NCI-H345 (cell line): ENCODE results near the gene TOB1.
"Not testable (repeated sequence)": the region's sequence is repeated elsewhere in the genome, so short reads cannot be mapped to it uniquely, and the experiment has no call there.

ENCODE experiments used
- DNase-seq: peaks from one replicate; lab custom pipeline; 2025; lab: John Stamatoyannopoulos, UW

Gene TOB1

DNA sequence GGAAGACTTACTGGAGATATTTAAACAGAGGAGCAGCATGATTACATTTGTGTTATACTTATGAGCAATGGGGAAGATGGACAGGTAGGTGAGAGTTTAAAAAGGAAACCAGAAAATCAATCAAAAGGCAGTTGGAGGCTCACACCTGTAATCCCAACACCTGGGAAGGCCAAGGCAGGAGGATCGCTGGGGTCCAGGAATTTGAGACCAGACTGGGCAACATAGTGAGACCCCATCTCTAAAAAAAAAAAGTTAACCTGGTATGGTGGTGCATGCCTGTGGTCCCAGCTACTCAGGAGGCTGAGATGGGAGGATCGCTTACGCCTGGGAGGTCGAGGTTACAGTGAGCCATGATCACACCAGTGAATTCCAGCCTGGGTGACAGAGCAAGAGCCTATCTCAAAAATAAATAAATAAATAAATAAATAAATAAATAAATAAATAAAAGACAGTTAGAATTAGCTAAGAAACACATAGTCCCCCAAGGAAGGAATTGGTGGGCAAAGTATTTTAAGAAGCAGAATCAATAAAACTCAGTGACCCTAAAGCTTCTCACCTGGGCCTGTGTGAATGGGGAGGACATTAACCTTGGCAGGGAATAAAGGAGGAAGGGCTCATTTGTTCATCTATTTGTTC lies 32.3 kb upstream of the TOB1 start:
- no peak for DNase-seq

DNA sequence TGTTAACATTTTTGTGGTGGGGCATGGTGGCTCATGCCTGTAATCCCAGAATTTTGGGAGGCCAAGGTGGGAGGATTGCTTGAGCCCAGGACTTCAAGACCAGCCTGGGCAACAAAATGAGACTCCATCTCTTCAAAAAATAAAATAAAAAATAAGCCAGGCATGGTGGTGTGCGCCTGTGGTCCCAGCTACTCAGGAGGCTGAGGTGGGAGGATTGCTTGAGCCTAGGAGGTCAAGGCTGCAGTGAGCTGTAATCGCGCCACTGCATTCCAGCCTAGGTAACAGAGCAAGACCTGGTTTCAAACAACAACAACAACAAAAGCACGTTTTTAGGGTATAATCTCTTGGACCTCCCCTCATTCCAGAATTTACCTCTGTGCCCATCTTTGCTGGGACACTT lies 28.4 kb upstream of the TOB1 start:
- not testable (repeated sequence) for DNase-seq

DNA sequence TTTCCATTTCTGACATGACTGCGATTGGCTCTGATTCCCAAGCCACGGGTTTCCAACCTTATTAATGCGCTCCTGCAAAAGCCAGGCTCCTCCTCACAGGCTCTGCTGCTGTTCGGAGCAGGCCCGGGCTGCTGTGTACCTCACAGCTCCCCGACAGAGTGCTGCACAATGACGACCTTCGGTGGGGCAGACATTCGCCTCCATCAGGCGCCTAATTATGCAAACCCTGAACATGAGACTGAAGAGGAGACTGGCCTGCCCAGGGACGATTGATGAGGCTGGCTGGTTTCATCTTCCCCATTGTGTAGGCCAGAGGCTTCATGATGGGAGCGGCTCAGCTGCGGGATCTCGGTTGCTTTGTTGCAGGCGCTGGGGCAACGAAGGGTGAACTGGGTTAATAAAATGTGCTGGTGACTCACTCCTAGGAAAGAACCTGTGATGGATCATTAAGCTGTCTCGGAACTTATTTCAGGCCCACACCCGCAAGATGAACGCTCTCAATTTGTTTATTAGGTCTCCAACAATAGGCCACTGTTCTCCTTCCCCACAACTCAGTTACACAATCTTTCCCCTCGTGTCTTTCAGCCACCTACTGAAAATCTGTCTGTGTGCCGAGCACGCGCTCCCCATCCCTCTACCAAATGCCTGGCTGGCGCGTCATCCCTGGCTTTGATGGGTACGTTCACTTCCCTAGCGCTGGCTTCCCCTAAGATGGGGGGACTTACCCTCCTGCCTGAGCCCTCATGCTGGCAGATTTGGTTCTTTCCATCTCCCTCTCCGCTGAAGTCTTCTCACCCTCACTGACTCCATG lies 27.2 kb upstream of the TOB1 start:
- DNase-seq = no peak

DNA sequence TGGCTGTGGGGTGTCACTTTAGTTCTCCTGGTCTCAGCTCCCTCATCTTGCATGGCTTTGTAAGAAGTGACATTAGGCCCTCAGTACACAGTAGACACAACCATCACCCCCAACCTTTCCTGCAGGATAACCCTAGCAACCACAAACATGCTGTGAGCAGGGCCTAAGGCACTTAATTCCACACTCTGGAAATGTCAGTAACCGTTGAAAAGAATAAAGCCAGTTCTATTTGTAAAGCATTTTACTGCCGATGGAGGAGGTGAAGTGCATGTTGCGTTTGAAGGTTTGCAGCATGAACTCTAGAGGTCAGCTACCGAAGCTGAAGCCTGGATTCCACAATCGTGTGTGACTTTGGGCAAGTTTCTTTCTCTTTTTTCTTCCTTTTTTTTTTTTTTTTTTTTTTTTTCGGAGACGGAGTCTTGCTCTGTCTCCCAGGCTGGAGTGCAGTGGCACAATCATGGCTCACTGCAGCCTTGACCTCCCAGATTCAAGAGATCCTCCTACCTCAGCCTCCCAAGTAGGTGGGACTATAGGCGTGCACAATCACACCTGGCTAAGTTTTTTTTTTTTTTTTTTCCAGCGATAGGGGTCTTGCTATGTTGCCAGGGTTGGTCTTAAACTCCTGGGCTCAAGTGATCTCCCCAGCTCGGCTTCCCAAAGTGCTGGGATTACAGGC lies 26.1 kb upstream of the TOB1 start:
- DNase-seq = no peak

DNA sequence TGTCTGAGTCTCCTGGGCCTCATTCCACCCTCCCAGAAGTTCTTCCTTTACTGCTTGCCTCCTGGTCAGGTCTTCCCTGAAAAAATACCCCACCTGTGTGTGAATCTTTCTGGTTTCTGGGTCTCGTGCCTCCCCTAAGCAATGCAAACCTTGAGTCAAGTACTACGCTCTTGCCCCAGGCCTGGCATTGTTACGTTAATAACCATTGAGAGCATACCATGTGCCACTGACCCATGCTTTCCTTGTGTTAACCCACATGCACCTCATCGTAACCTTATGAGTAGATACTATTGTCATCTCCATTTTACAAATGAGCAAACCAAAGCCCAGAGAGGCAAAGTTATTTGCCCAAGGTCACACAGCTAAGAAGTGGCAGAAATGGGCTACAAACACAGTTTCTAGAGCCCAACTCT lies 25.4 kb upstream of the TOB1 start:
- DNase-seq = no peak

DNA sequence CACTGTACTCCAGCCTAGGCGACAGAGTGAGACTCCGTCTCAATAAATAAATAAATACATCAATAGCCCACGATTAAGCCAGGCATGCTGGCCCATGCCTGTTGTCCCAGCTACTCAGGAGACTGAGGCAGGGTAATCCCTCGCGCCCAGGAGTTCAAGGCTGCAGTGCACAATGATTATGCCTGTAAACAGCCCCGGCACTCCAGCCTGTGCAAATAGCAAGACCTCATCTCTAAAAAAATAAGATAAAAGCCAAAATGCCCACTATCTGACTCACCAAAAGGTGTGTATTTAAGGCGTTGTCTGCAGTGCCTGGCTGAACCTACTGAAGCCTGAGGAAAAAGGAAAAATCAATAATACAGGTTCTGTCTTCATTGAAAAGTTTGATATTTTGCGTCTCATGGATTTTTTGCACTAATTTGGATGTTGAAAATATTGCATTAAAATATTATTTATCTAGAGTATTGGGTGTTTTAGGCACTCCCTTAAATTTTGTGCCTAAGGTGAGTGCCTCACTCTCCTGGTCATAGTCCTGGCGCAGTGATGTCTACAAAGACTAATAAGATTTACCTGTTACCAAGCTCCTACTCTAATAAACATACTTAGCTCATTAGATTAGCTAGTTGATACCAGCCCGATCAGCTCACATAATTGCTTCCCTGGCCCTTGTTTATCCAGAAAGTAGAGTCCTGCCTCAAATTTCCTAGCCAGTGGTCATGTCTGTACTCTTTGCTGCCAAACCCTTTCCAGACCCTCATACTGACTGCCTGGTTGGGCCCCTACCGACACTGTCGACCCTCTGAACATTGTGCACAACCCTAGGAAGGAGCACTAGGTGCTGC lies 24.7 kb upstream of the TOB1 start:
- DNase-seq = no peak

DNA sequence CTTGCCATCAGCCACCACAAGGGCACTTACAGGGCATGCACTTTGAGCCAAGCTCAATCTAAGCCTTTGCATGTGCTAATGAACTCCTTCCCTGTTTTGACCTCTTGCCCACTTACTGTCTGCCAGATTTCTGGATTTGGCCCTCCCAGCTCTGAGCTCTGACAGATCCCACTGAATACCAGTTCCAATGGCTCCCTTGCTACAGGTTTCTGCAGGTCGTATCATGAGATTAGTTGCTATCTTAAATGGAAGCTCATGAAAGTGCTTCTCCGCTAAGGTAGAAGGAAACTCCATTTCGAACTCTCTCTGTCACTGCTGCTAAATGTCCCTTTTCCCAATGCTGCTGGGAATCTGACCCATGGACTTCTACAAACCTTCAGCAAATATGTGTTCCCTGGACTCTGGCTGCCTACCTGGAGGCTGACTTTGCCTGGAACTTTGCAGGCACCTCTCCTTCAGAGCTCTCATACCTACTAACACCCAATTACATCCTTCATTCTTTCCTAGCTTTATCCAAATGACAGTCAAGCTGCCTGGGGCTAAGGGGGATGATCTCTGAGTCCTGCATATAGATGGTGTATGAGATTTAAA lies 23.5 kb upstream of the TOB1 start:
- no peak for DNase-seq

DNA sequence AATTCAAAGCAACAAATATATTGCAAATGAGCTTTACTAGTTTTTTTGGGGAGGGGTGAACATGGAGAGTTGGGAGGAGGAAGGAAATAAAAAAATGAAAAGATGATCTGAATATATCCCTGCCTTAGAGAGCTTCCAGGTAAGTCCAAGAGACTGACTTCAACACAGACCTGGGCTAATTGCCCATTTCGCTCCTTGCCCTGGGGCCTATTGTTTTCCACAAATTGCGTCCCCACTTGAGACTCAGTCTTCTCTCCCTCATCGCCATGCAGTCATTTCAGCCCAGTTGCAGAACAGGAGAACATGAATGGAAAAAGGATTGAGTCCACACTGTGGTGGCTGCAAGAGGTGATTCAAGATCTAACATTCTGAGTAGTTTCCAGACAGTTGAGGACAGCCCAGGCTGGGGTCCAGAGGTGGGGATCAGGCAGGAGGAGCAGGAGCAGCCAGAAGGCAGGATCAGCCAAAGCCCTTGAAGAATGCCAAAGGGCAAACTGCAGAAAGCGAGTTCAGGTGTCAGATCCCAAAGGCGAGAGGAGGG lies 21.6 kb upstream of the TOB1 start:
- no peak for DNase-seq

DNA sequence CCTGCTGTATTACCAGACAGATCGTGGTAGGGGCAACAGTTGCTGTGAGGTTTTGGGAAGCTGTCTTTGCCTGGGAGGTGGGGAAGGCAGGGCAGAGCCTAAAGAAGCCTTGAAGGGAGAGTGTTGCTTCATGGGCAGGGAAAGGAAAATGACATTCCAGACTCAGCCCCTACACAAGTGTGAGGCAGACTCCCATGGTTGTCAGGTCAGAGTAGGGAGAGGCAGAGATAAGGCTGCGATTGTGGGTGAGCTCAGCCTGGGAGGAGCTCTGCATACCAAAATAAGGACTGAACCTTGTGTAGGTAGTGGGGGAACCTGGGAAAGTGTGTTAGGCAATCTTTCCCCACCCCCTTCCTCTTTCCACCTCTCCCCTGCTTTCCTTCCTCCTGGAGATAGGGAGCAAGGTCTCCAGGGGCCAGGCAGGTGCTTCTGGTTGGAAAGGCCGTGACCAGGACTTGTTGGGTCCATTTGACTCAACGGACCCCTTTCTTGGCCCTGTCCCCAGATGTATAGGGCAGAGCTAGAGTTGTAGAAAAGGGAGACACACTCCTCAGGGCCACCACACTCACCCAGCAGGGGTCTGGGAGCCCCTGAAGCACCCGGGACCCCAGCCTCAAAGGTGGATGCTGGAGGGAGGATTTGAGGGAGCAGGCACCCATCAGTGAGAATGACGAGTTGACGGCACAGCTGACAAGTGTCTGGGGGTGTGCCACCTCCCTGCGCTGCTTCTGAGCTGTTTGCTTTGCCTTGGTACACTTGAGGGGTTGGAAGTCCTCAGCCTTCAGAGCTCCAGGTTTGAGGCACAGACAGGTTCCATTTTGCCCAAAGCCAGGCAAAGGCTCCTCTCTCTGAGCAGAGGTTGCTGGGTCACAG lies 18.5 kb upstream of the TOB1 start:
- no peak for DNase-seq

DNA sequence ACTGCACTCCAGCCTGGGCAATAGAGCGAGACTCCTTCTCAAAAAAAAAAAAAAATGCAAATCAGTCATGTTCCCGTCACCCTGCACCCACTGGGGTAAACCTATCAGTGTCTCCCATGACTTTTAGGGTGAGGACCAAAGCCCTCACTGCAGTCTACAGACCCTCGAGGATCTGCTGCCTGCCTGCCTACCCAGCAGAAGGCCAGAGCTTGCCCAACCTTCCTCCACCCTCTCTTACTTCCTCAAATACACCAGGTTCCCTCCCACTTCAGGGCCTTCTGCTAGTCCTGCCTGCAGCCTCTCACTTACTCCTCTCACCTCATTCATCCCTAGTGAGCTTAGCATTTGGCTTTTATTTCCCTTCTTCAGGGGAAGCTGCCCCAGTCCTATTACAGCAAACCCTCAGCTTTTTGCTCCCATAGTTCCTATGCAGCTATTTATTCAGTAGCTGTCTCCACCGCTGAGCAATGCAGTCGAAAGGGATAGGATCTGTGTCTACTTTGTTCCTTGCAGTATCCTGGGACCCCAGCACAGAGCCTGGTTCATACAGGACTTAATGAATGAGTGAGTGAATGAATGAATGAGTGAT lies 17.8 kb upstream of the TOB1 start:
- DNase-seq = no peak

DNA sequence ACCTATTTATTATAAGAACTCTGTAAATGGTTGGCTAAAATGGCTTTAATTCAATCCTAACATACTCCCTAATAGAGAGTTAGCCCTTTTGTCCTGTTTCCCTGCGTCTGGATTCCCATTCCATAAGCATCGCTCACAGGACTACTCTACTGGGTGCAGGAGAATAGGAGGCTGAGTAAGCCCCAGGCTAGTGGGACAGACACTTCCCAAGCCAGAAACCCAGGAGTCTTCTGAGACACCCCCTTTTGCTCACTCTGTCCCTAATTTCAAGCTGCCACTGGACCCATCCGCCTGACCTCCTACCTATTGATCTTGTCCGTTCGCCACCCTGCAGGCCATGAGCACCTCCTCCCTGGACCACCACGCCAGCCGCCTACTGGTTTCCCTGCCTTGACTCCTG lies 16.7 kb upstream of the TOB1 start:
- DNase-seq = no peak

DNA sequence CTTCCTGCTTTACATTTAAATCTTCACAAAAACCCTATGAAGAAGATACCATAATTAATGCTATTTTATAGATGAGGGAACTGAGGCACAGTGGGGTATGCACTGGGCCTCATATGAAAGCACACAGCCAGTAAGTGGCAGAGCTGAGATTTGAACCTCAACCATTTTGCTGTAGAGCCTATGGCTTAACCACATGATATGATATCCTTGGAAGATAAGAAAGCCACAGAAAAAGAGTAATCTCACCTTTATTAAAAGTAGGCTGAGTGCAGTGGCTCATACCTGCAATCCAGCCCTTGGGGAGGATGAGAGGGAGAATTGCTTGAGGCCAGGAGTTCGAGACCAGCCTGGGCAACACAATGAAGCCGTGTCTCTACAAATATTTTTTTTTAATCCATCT lies 15.0 kb upstream of the TOB1 start:
- DNase-seq = no peak

DNA sequence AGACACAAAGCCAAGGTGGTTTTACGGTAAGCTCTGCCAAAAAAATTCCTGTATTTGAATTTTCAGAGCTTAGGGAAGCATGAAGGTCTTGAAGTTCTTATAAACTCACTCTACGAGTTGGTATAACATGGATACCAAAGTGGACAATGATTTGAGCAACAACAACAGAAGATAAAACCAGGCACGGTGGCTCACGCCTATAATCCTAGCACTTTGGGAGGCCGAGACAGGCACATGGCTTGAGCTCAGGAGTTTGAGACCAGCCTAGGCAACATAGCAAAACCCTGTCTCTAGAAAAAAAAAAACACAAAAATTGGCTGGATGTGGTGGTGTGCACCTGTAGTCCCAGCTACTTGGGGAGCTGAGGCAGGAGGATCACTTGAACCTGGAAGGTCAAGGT lies 12.9 kb upstream of the TOB1 start:
- DNase-seq = no peak

DNA sequence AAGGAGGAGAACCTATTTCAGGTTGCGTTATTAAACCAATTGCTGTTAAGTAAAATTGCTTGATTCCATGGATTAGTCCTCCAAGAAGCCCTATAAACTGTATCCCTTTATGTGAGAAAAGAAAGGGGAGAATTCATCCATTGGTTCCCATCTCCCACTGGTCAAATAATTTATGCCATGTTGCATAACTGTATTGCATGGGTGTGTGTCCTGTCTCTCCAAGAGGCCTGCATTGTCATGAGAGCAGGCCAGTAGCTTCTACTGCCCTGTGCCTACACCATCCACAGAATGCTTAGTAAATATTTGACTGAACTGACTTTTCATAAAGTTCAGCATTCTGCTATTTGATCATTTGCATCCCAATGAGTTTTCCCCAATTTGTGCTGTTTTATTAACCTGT lies 11.7 kb upstream of the TOB1 start:
- no peak for DNase-seq

DNA sequence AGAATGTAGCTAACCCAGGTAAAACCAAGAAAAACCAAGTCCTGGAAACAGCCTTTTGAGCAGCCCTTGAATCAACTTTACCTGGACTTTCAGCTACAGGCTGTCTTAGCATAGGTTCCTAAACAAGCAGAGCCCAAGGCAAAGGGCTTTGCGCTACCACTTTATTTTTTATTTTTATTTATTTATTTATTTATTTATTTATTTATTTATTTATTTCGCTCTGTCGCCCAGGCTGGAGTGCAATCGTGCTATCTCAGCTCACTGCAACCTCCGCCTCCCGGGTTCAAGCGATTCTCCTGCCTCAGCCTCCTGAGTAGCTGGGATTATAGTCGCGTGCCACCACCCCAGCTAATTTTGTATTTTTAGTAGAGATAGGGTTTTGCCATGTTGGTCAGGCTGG lies 10.9 kb upstream of the TOB1 start:
- not testable (repeated sequence) for DNase-seq

DNA sequence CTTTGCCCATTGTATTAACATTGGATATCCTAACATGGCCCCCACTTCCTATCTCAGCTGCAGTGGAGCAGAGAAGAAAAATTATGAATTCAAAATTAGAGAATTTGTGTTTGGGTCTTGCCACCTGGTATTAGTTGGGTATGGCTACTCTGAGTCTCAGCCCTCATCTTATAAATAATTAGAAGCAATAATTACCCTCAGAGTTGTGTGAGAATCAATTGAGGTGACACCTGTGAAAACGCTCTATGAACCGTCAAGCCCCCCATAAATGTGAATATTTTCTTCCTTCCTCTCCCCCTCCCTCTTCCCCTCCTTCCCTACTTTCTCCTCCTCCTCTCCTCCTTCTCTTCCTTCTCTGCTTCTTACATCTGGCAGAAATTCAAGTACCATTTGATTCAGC lies 8.9 kb upstream of the TOB1 start:
- no peak for DNase-seq

DNA sequence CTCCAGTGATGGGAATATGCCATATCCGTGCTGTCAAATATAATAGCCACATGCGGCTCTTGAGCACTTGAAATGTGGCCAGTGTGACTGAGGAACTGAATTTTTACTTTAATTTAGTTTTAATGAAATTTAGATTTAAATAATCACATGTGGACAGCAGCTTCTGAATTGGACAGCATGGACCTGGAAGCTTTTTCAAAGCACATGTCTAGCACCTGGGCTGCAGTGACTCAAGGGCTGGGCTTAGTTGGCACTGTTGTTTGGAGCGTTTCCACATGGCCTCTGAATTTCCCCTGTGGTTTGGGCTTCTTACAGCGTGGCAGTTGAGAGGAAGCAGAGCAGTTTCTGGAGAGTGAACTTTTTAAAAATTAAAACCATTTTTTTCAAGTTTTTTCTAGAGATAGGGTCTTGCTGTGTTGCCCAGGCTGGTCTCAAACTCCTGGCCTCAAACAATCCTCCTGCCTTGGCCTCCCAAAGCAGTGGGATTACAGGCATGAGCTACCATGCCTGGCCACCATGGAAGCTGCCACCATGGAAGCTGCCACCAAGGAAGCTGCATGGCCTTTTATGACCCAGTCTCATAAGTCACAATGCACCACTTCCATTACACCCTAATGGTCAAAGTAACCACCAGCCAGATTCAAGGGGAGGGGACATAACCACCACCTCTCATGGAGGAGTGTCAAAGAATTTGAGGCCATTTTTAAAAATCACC lies 6.7 kb upstream of the TOB1 start:
- DNase-seq = no peak

DNA sequence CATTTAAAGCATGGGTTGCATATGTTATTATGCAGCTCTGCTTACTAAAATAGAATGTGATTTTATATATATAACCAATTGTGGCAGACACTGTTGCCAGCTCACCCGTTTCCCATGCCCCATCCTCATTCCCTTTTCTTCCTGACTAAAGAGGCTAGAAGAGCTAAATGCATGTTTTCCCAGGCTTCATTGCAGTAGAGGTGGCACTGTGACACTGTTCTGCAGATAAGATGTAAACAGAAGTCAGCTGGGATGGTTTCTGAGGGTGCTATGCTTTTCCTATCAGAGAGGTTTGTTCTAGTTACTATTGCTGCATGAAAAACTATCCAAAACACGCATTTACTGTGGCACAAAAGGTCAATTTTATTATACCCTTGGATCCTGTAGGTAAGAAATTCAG lies 5.7 kb upstream of the TOB1 start:
- no peak for DNase-seq

DNA sequence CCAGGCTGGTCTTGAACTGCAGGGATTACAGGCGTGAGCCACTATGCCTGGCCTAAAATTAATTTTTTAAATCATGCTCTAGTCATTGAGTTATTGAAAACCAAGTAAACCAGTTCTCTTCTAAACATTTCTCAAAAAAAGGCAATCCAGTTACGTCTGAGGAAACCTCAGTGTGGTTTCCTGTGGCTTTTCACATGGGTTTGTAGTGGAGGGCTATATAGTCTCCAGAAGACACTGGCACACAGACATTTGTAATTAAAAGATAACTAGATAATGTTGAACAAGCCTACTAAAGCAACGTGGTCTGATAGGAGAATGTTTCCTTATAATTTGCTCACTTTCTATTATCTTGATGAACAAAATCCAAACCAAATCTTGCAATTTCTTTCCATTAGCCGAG lies 5.2 kb upstream of the TOB1 start:
- no peak for DNase-seq

DNA sequence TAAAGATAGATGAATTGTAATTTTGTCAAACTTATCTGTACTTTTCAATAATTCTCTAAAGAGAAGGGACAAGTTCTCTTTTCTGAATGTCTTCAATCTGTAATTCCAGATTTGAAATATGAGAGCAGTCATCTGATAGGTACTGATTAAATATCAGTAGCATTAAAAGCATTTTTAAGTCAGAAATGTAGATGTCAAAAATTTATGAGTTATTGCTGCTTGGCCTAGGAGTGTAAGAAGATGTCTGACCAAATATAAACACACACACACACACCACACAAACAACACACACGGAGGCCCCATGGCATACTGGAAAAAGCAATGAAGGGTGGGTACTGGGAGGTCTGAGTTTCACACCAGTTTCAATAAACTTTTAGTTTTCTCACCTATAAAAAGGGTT lies 2.4 kb upstream of the TOB1 start:
- no peak for DNase-seq
